GM19324 (cell line): Measurements from ENCODE around the gene IL26.

Experiments
- ATAC-seq: cut with Tn5 transposase; IDR thresholded peaks from one replicate; pipeline ENCODE4 v1.9.1; 2021; ENCODE audit warnings: mild to moderate bottlenecking, moderate library complexity; ENCODE audit not compliant: unreplicated experiment, low FRiP score

The IL26 gene, protein sequence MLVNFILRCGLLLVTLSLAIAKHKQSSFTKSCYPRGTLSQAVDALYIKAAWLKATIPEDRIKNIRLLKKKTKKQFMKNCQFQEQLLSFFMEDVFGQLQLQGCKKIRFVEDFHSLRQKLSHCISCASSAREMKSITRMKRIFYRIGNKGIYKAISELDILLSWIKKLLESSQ

DNA sequence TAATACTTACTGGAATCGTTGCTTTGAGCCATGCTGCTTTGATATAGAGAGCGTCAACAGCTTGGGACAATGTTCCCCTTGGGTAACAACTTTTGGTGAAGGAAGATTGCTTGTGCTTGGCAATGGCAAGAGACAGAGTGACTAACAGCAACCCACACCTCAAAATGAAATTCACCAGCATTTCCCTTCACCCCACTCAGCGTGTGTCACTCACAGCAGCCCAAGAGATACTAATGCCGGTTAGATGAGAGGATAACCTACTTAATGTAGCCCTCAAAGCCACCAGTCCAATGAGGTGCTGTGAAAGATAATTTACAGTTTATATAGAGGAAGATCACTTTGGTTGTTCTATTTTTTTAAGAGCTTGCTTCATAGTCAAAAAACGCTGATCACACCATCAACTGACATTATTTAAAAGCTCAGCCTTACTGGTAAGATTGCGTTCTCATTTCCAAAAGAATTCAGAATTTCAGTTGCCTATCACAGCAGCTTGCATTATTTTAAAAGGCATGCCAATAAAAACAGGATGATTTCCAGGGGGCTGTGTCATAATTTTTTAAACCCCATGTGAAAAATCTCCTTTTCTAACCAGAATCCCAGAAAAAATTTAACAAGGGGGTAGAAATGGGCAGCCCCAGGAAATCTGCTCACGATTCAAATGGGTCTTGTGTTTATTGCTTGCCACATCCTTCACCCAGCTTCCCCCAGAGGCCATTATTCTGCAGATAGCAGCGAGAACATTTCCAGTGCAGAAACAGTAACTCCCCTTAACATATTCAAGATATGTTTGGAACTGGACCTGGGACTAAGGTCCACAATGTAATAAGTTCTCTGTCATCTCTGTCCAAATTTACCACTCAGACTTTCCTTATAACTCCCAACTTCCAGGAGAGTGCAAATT, at the start of gene IL26:
Gene IL26 (minus strand): TSS at position 235 of the 901 bp plus-strand sequence. CDS start 54 bp downstream, at position 181.
- no peak for ATAC-seq

DNA sequence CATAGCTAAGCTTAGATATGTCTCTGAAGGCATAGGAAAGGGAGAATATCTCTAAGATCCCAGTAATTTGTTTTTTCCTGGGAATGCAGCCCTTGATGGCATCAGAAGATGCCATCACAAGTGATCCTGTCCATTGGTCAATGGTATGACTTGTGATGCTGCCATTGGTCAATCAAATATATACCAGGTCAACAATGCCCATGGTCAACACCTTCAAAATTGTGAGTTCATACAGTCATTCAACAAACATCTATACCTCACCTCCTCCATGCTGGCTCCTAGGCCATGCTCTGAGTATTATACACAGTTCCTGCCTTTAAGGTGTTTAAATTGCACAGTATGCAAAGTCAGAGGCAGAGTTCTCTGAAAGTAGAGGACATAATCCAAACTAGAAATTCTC, 47.1 kb upstream of the IL26 start:
- ATAC-seq, result no peak

DNA sequence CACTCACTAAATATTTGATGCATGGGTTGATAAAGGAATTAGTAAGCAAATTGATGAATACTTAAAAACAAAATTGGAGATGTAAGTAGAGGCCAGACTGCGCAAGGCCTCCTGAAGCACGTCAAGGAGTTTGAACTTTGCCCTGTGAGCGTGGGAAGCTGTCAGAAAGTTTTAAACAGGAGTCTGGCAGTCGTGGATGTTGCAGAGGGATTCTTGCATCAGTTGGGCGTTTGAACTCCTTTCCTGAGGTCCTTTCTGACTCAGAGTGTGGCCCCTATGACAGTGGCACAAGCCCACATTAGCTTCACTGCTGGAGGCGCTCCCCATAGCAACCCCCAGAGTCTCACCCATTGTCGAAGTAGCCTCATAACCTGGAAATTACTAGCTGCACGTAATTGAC, 45.7 kb upstream of the IL26 start:
- no peak for ATAC-seq

DNA sequence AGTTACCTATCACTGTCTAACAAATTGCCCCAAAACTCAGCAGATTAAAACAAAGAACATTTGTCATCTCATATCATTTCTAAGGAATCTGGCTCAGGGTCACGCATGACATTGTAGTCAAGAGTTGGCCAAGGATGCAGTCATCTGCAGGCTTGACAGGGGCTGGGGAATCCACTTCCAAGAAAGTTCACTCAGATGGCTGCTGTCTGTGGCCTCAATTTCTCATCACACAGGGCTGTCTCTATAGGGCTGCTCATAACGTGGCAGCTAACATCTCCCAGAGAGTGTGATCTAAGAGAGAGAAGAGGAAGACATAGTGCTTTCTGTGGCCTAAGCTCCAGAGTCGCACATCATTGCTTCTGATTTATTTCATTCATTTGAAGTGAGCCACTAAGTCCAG, 44.7 kb upstream of the IL26 start:
- ATAC-seq, result no peak

DNA sequence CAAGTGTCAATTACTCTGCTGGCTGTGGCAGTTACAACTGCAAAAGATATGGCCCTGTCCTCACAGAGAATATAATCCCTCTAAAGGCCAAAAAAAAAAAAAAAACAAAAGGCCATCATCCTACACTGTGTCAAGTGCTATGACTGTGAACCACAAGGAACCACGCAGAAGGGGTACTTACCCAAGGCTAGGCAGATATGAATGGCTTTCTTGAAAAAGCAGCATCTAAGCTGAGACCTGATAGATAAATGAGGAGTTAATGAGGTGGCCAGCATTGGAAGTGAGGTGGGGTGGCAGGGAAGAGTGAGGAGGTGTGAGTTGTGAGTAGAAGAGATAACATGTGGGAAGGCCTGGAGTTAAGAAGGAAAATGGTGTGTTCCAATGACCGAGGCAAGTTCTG, 44.2 kb upstream of the IL26 start:
- ATAC-seq, result no peak

DNA sequence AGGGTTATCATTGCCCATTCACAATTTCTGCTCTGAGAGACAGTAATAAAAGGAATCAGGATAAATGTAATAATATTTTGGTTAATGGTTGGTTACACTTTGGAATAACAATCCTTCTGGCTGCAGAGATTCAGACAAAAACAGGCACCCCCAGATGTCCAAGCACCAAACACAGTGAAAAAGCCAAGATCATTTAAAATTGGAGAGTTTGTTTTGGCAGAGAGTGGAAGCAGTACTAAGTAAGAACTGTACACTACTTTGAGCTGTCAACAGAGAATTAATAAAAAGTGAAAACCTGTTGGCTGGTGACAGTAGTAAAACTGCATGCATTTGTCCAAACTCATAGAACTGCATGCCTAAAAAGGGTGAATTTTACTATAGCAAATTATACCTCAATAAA, 43.4 kb upstream of the IL26 start:
- no peak for ATAC-seq

DNA sequence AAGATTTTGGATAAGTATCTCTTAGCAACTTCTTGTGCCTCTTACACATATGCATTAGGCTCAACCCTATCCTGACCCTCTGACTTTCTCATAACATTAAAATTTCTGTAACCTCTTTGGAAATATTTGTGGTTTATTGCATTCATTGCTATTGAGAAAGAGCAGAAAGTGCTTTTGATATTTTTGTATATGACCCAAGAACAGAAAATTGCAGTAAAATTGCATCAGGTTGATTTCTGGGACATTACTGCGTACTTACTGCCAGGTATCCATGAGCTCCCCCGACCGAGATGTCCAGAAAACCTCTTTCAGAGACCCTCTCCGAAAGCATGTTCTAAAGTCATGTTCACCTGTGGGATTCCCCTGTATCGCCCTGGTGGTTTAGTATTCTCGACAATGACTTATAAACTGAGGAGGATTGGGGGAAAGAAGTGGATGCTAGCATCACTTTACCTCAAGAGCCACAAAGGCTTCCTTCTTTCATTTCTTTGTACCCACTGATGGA, 42.3 kb upstream of the IL26 start:
- ATAC-seq, result no peak

DNA sequence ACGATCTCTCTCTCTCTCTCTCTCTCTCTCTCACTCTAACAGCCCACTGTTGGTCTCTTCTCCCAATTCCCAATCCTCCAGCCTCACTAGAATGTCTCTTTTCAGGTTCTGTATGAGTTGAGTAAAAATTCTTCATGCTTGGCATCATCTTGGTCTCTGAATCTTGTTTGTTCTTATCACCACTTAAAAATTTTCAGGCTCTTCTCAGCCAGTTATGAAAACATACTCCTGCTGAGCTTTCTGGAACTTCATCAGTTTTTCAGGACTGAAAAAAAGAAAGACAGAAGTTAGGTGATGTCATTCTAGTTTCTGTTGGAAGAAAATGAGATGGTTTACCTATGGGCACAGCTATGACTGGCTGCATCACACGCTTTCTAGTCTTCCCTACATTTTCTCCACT, 39.2 kb upstream of the IL26 start:
- no peak for ATAC-seq

DNA sequence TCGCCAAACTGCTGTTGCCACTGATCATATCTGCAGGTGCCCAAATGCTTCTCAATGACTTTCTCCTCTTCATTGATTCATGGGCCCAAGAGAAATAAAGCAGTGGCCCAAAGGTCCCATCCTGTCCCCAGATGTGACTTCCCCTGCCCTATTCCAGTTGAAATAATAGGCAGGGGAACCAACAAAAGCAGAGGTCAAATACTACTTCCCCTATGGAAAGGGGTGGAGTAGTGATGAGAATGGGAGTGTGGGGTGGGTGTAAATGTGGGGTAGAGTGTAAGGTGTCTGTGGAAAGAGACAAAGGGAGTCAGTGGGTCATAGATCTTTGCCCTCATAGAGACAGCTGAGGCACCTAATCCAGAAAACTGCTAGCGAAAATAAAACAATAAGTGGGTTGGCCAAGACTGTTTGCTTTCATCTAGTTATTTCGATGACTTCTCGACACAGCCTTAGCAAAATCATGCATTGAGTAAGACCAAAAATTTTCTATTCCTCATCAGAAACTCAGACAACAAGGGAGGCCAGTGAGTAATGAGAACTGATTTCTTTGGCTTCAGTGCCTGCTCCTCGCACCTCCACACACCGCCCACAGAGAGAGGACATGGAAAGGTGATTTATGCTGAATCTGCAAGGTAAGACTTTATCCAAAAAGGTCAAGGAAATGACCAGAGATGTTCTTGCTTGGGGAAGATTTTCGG, 38.7 kb upstream of the IL26 start:
- no peak for ATAC-seq

DNA sequence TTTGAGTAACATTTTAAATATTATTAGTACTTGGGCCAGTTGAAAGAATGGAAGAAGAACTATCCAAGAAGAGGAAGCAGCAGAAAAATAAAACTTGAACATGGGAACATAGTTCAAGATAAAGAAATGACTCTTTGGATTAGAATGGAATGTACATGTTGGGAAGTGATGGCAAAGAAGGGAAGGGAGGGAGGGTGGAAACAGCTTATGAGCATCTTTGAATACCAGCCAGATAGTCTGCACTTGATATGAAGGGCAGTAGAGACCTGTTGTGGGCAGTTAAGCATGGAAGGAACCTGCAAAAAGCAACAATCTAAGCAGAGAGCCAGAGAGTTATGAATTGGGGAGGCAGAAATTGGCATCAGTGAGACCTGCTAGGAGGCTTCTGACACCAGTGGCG, 37.8 kb upstream of the IL26 start:
- ATAC-seq, result no peak

DNA sequence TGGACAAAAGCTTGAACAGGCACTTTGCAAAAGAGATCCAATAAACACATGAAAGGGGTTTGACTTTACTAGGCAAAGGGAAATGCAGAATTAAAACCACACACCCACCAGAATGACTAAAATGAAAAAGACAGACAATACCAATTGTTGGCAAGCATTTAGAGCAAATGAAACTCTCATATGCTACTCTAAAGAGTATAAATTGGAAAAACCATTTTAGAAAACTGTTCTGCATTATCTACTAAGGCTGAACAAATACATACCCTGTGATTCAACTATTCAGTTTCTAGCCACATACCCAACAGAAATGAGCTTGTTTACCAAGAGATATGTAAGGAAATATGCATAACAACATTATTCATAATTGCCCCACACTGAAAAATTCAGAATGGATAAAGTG, 36.3 kb upstream of the IL26 start:
- ATAC-seq, result no peak

DNA sequence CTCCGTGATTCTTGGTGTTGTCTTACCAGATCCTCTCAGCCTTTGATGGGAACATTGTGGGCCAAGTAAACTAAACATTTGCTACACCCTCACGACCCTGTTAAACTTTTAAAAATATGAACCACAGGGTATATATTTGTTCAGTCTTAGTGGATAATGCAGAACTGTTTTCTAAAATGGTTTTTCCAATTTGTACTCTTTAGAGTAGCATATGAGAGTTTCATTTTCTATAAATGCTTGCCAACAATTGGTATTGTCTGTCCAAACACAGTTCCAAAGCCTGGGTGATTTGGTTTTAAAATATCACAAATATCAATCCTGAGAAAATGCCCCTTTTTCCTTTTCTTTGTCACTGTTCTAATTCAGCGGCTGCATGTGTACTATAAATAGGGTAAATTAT, 34.5 kb upstream of the IL26 start:
- no peak for ATAC-seq

DNA sequence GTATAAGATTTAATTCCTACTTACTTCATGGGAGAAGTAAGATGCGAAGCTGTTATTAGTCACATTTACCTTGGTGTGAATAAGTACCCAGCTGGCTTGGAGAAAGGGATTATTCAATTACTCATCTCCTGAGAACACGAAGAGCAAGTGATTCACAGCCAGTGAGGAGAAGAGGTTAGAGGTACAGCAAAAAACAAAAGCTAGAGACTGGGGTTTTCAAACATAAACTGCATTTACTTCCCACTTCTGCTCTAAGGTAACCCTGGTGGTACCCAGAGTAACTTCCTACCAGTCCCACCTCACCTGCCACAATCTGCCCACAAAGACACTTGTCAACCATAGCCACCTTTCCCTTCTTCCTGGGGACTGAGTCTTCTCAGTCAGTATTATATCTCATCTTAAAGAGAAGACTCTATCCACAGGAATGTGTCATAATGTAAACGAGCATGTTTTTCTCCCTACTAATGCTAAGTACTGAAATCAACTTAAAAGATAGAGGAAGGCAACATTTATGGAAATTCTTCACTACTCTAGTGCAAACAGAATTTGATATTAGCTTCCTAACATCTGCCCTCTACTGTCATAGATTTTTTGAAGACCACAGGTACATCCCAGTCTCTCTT, 33.8 kb upstream of the IL26 start:
- no peak for ATAC-seq

DNA sequence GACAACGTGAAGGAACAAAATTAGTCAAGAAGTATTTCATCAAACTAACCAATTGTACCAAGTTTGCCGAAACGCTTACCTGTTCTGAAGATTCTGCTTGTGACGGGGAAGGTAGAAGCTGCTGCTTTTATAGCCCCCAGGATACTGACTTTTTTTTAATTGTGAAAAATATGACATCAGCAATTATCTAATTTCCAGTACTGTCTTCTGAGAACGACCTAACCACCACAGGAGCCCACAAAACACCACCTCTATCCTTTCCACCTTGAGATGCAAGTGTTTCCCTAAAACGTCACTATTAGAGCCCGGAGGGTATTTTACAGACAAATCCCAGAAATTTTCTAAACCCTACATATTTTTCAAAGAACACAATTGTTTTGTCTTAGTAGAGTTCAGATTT, 27.9 kb upstream of the IL26 start, which contains the start of gene IL22:
Gene IL22 (minus strand): TSS at position 101 of the 400 bp plus-strand sequence. CDS start 156 bp downstream, outside the sequence.
- ATAC-seq, result no peak

DNA sequence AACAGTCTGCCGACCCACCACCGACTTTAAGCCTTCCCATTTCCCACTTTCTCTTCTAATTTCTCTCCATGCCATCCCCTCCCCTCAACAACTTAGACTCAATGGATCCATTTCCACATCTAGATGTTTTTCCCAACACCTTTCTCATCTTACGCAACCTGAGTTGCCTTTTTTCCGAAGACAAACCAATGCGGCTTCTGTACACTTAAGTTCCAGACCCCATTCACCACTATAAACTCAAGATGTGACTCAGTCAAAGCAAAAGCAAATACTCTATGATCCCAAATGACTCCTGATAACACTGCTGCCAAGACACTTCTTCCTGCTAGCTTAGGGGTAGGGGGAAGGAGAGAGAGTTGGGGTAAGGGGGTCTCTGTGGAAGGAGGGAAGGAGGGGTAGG, 26.5 kb upstream of the IL26 start:
- ATAC-seq, result no peak

DNA sequence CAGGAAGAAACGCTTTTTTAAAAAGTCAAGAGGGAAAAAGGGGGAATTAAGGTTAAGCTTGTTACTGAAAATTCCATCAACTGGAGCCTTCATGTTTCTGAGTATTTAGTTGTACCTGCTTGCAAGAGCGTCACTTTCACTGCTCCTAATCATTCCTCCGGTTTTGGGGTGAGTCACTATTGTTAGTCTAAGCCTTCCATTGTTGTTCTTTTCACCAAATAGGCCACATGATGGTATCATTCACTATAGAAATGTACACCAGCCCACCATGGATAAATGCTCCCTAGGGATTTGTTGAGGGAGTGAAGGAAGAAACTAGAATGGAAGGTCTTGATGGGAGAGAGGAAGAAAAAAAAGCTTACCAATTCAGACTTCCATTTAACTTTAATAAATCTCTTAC, 24.8 kb upstream of the IL26 start:
- no peak for ATAC-seq

DNA sequence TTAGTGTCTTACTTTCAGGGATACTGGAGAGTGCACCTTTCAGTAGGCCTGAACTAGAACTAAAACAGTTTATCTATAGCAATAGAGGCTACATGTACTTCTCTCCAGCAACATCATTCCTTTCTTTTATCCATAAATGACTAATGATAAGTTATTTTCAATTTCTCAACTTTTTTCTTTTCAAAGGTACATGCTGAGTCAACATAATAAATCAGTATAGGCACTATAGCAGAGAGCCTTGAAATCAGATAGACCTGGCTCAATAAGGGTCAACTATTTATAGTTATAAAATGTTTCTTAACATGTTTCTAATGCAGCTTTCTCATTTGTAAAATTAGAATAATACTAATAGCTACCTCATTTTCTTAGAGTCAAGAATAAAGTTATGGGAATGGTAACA, 22.2 kb upstream of the IL26 start:
- ATAC-seq, result no peak

DNA sequence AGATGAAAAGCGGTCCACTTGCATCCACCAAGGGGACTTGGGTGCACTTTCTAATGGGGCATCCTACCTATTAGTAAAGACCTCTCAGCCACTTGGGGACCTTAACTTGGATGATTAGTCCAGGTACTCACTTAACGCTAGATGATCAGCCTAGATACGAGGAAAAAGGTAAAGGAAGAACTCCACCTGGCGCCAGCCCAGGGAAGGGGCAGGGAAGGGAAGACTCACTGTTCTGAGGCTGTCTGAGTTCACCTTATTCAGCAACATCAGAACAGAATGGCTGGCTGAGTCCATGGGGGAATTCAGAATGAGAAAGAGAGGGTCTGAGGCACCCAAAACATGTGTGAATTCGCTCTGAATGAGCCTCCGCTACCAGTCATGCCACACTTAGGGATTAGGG, 20.7 kb upstream of the IL26 start:
- ATAC-seq, result no peak

DNA sequence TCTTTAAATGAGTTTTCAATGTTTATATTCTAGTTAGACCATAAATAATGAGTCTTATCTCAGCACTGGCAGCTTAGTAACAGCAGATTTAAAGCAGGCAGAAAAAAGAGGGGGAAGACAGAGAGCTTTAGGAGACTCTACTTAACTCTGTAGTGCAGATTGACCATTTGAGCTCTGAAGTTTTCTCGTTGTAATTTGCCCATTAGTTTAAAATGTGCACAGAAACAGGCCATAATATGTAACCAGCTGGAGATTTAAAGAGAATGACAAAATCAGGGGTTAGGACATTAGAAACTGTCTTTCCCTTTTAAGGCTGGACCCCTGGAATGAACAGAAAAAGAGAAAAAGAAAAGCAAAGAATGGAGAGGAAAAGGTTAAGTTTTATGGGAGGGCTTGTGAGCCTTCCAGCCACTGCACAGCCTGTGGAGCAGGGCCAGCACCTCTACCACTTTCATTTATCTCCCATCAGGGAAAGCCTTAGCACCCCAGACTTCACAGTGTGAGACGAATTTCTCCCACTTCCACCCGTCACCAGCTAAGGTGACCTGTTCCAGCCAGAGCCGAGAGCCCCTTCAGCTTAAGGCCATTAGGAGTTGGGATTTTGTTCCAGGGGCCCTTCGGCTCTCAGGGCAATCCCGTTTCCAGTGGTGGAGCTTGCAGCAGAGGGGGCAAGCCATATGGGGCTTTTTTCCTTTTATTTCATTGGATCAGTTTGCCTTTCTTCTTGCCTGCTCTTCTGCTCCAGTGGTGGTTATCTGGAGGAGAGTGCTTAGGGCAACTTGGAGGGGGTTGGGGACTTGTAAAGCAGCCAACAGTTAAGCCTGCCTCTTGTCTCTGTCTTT, 19.8 kb upstream of the IL26 start:
- no peak for ATAC-seq

DNA sequence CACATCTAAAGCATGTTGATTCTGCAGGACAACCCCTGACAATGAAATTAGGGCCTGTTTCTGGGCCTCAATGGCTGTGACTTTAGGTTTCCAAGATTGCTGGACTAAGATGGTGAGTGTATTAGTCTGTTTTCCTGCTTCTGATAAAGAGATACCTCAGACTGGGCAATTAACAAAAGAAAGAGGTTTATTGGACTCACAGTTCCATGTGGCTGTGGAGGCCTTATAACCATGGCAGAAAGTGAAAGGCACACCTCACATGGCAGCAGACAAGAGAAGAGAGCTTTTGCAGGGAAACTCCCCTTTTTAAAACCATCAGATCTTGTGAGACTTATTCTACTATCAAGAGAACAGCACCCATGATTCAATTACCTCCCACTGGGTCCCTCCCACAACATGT, 17.2 kb upstream of the IL26 start:
- ATAC-seq, result no peak
